ENCODE measurements around the gene STAT5B. TPM values are rescaled to one million over a fixed set of nuclear protein-coding genes. Genes with fewer than 3 reads are reported as not detected.

Gene STAT5B
- total and polyA plus RNA-seq, 5 donors from 2014 or later = 109 to 241 (median 114) TPM

GRCh38 chr17:42200706-42201457 is 75.3 kb downstream of the STAT5B start:
- H3K36me3 Mint-ChIP-seq = peaks cover 31% of the 10 kb centered on the region
- no peak for ATAC-seq (ENCODE audit: low read depth in 2 of 2)
- Histone ChIP-seq H3K4me3 (ENCODE audit: low read depth, low read length) (no peak overlapping the region), H3K36me3 (ENCODE audit: control insufficient read depth, insufficient read depth, low read length) (peaks cover 59% of the 10 kb centered on the region), H3K27ac (ENCODE audit: insufficient read depth, low read length, poor library complexity, severe bottlenecking) (no peak overlapping the region), H3K4me1 (ENCODE audit: control insufficient read depth, insufficient read depth, low read length, poor library complexity, severe bottlenecking) (no peaks in the 10 kb centered on the region), H3K9me3 (ENCODE audit: control insufficient read depth in 2 of 2, low read length in 2 of 2) (no peaks in the 10 kb centered on the region), H3K27me3 (ENCODE audit: control insufficient read depth, insufficient read depth, low read length) (no peaks in the 10 kb centered on the region)
- H3K9me3 Mint-ChIP-seq = no peaks in the 10 kb centered on the region
- peaks cover 0 to 5% (median 0%) of the 10 kb centered on the region in 4 donors for H3K4me1 Mint-ChIP-seq
- no peaks in the 10 kb centered on the region for H3K27me3 Mint-ChIP-seq
- H3K4me3 Mint-ChIP-seq = no peak overlapping the region
- DNase-seq = no peak
- H3K27ac Mint-ChIP-seq = peak overlapping the region in 1 of 3 donors; percentile 20

GRCh38 chr17:42199416-42200011 is 76.7 kb downstream of the STAT5B start:
- DNase-seq (no peak), ATAC-seq (ENCODE audit: low read depth in 2 of 2) (peak in 1 of 2 donors; percentile 12)
- no peaks in the 10 kb centered on the region for H3K27me3 Mint-ChIP-seq
- Histone ChIP-seq H3K4me3 (ENCODE audit: low read depth, low read length) (no peak overlapping the region), H3K36me3 (ENCODE audit: control insufficient read depth, insufficient read depth, low read length) (peaks cover 47% of the 10 kb centered on the region), H3K27ac (ENCODE audit: insufficient read depth, low read length, poor library complexity, severe bottlenecking) (no peak overlapping the region), H3K27me3 (ENCODE audit: control insufficient read depth, insufficient read depth, low read length) (no peaks in the 10 kb centered on the region), H3K4me1 (ENCODE audit: control insufficient read depth, insufficient read depth, low read length, poor library complexity, severe bottlenecking) (peaks cover 4% of the 10 kb centered on the region), H3K9me3 (ENCODE audit: control insufficient read depth in 2 of 2, low read length in 2 of 2) (no peaks in the 10 kb centered on the region)
- peaks cover 23% of the 10 kb centered on the region for H3K36me3 Mint-ChIP-seq
- H3K9me3 Mint-ChIP-seq = no peaks in the 10 kb centered on the region
- H3K4me3 Mint-ChIP-seq = no peak overlapping the region
- H3K4me1 Mint-ChIP-seq = peaks cover under 1 to 10% (median 3%) of the 10 kb centered on the region in 4 donors
- peak overlapping the region in 1 of 3 donors; percentile 48 for H3K27ac Mint-ChIP-seq

GRCh38 chr17:42198897-42199296 is 77.3 kb downstream of the STAT5B start:
- H3K27ac ChIP-seq (ENCODE audit: insufficient read depth, low read length, poor library complexity, severe bottlenecking) = no peak overlapping the region
- H3K36me3 Mint-ChIP-seq = peaks cover 19% of the 10 kb centered on the region
- peak overlapping the region in 1 of 3 donors; percentile 79 for H3K27ac Mint-ChIP-seq
- H3K27me3 ChIP-seq (ENCODE audit: control insufficient read depth, insufficient read depth, low read length) = no peaks in the 10 kb centered on the region
- no peaks in the 10 kb centered on the region for H3K27me3 Mint-ChIP-seq
- no peak overlapping the region for H3K4me3 ChIP-seq (ENCODE audit: low read depth, low read length)
- peaks cover 6% of the 10 kb centered on the region for H3K4me1 ChIP-seq (ENCODE audit: control insufficient read depth, insufficient read depth, low read length, poor library complexity, severe bottlenecking)
- H3K36me3 ChIP-seq (ENCODE audit: control insufficient read depth, insufficient read depth, low read length) = peaks cover 41% of the 10 kb centered on the region
- H3K4me3 Mint-ChIP-seq = no peak overlapping the region
- H3K9me3 Mint-ChIP-seq = no peaks in the 10 kb centered on the region
- DNase-seq (no peak), ATAC-seq (ENCODE audit: low read depth in 2 of 2) (no peak)
- H3K4me1 Mint-ChIP-seq = peaks cover 2 to 16% (median 8%) of the 10 kb centered on the region in 4 donors
- H3K9me3 ChIP-seq (ENCODE audit: control insufficient read depth in 2 of 2, low read length in 2 of 2) = no peaks in the 10 kb centered on the region

GRCh38 chr17:42197564-42198156 is 78.5 kb downstream of the STAT5B start:
- no peaks in the 10 kb centered on the region for H3K9me3 ChIP-seq (ENCODE audit: control insufficient read depth in 2 of 2, low read length in 2 of 2)

GRCh38 chr17:42193969-42194899 is 82.0 kb downstream of the STAT5B start, which contains the start of gene GHDC:
Gene GHDC (minus strand): TSS chr17:42194494. CDS start chr17:42193581, 913 bp downstream.
- ATAC-seq (ENCODE audit: low read depth in 2 of 2) = peak; percentile 94 to 95
- Mint-ChIP-seq H3K27me3 (no peaks in the 10 kb centered on the region), H3K9me3 (no peaks in the 10 kb centered on the region)

More at GRCh38 chr17:42197564-42198156, 78.5 kb downstream of the STAT5B start:
- Histone ChIP-seq H3K27me3 (ENCODE audit: control insufficient read depth, insufficient read depth, low read length) (no peaks in the 10 kb centered on the region), H3K27ac (ENCODE audit: insufficient read depth, low read length, poor library complexity, severe bottlenecking) (no peak overlapping the region), H3K36me3 (ENCODE audit: control insufficient read depth, insufficient read depth, low read length) (peaks cover 32% of the 10 kb centered on the region), H3K4me3 (ENCODE audit: low read depth, low read length) (no peak overlapping the region), H3K4me1 (ENCODE audit: control insufficient read depth, insufficient read depth, low read length, poor library complexity, severe bottlenecking) (peaks cover 18% of the 10 kb centered on the region)
- H3K4me3 Mint-ChIP-seq = peak overlapping the region in 2 of 4 donors; percentile 21 to 44
- H3K4me1 Mint-ChIP-seq = peaks cover 5 to 28% (median 11%) of the 10 kb centered on the region in 4 donors
- H3K27ac Mint-ChIP-seq = no peak overlapping the region
- no peaks in the 10 kb centered on the region for H3K9me3 Mint-ChIP-seq
- ATAC-seq (ENCODE audit: low read depth in 2 of 2) (no peak), DNase-seq (no peak)
- no peaks in the 10 kb centered on the region for H3K27me3 Mint-ChIP-seq
- H3K36me3 Mint-ChIP-seq = peaks cover 13% of the 10 kb centered on the region

GRCh38 chr17:42193216-42193968 is 82.8 kb downstream of the STAT5B start:
- Mint-ChIP-seq H3K9me3 (no peaks in the 10 kb centered on the region), H3K4me1 (peaks cover 5 to 39% (median 11%) of the 10 kb centered on the region in 4 donors), H3K27me3 (no peaks in the 10 kb centered on the region), H3K27ac (peak overlapping the region; percentile 83 to 97 (median 94)), H3K4me3 (peak overlapping the region; percentile 81 to 97 (median 96)), H3K36me3 (peaks cover 4% of the 10 kb centered on the region)
- no peak for DNase-seq
- Histone ChIP-seq H3K36me3 (ENCODE audit: control insufficient read depth, insufficient read depth, low read length) (no peaks in the 10 kb centered on the region), H3K9me3 (ENCODE audit: control insufficient read depth in 2 of 2, low read length in 2 of 2) (no peaks in the 10 kb centered on the region), H3K4me1 (ENCODE audit: control insufficient read depth, insufficient read depth, low read length, poor library complexity, severe bottlenecking) (peaks cover 18% of the 10 kb centered on the region), H3K4me3 (ENCODE audit: low read depth, low read length) (peak overlapping the region; percentile 86), H3K27ac (ENCODE audit: insufficient read depth, low read length, poor library complexity, severe bottlenecking) (peak overlapping the region; percentile 65), H3K27me3 (ENCODE audit: control insufficient read depth, insufficient read depth, low read length) (no peaks in the 10 kb centered on the region)
- ATAC-seq (ENCODE audit: low read depth in 2 of 2) = no peak

More at GRCh38 chr17:42193969-42194899, 82.0 kb downstream of the STAT5B start, which contains the start of gene GHDC:
- peak; percentile 76 to 91 (median 79) for DNase-seq
- peaks cover 18% of the 10 kb centered on the region for H3K4me1 ChIP-seq (ENCODE audit: control insufficient read depth, insufficient read depth, low read length, poor library complexity, severe bottlenecking)
- no peaks in the 10 kb centered on the region for H3K9me3 ChIP-seq (ENCODE audit: control insufficient read depth in 2 of 2, low read length in 2 of 2)
- peak within 1 kb of the TSS; percentile 86 for H3K4me3 ChIP-seq (ENCODE audit: low read depth, low read length)
- Mint-ChIP-seq H3K4me1 (peaks cover 5 to 39% (median 11%) of the 10 kb centered on the region in 4 donors), H3K36me3 (peaks cover 7% of the 10 kb centered on the region), H3K27ac (peak within 1 kb of the TSS; percentile 83 to 97 (median 94)), H3K4me3 (peak within 1 kb of the TSS; percentile 81 to 97 (median 96))
- H3K36me3 ChIP-seq (ENCODE audit: control insufficient read depth, insufficient read depth, low read length) = no peaks in the 10 kb centered on the region
- no peaks in the 10 kb centered on the region for H3K27me3 ChIP-seq (ENCODE audit: control insufficient read depth, insufficient read depth, low read length)
- H3K27ac ChIP-seq (ENCODE audit: insufficient read depth, low read length, poor library complexity, severe bottlenecking) = peak within 1 kb of the TSS; percentile 65

Measured in CD4-positive, CD25-positive, alpha-beta regulatory T cell (primary cell).